ENCODE measurements around the gene NLRC3.
A peak's percentile ranks its signal among the peaks of the same experiment; 100 is the strongest.
"Not testable (repeated sequence)": the region's sequence is repeated elsewhere in the genome, so short reads cannot be mapped to it uniquely, and the experiment has no call there.

The NLRC3 gene

GRCh38 chr16:3577302-3577752, at the start of gene NLRC3:
Gene NLRC3 (minus strand): TSS chr16:3577403. CDS start chr16:3565036, 12,367 bp downstream.
- DNase-seq: no peak
- TF ChIP-seq GATA1 (IDR thresholded peaks at IDR 0.05; ENCODE audit: low read depth, low read length) (no peak), POLR2A (IDR thresholded peaks at IDR 0.05; ENCODE audit: low read length) (no peak)

GRCh38 chr16:3625911-3626732, 48.9 kb upstream of the NLRC3 start:
- TF ChIP-seq POLR2A (IDR thresholded peaks at IDR 0.05; ENCODE audit: low read length): no peak
- TF ChIP-seq GATA1 (IDR thresholded peaks at IDR 0.05; ENCODE audit: low read depth, low read length): no peak
- DNase-seq: peak in 1 of 2 experiments; percentile 16

GRCh38 chr16:3625331-3625730, 48.1 kb upstream of the NLRC3 start:
- DNase-seq: no peak
- no peak for TF ChIP-seq GATA1 (IDR thresholded peaks at IDR 0.05; ENCODE audit: low read depth, low read length)

- TF ChIP-seq GATA1 (IDR thresholded peaks at IDR 0.05; ENCODE audit: low read depth, low read length) (no peak), POLR2A (IDR thresholded peaks at IDR 0.05; ENCODE audit: low read length) (no peak)
- DNase-seq: no peak
These were observed 46.4 kb upstream of the NLRC3 start for GRCh38 chr16:3623642-3624041.

- DNase-seq: no peak
- TF ChIP-seq POLR2A (IDR thresholded peaks at IDR 0.05; ENCODE audit: low read length) (no peak), GATA1 (IDR thresholded peaks at IDR 0.05; ENCODE audit: low read depth, low read length) (no peak)
These were observed 41.6 kb upstream of the NLRC3 start for GRCh38 chr16:3618769-3619141.

- TF ChIP-seq GATA1 (IDR thresholded peaks at IDR 0.05; ENCODE audit: low read depth, low read length) (no peak), POLR2A (IDR thresholded peaks at IDR 0.05; ENCODE audit: low read length) (no peak)
- no peak for DNase-seq
These were observed 35.6 kb upstream of the NLRC3 start for GRCh38 chr16:3612510-3613466.

- TF ChIP-seq POLR2A (IDR thresholded peaks at IDR 0.05; ENCODE audit: low read length) (peak; percentile 85), GATA1 (IDR thresholded peaks at IDR 0.05; ENCODE audit: low read depth, low read length) (no peak)
- DNase-seq: peak; percentile 95 to 98
These were observed 34.2 kb upstream of the NLRC3 start, which contains the start of gene SLX4 for GRCh38 chr16:3611146-3611975. Gene SLX4 (minus strand): TSS chr16:3611606. CDS start chr16:3608964, 2,642 bp downstream.

- peak; percentile 31 to 56 for DNase-seq
- TF ChIP-seq GATA1 (IDR thresholded peaks at IDR 0.05; ENCODE audit: low read depth, low read length) (no peak), POLR2A (IDR thresholded peaks at IDR 0.05; ENCODE audit: low read length) (no peak)
These were observed 33.5 kb upstream of the NLRC3 start for GRCh38 chr16:3610698-3611145.

GRCh38 chr16:3609895-3610697, 32.9 kb upstream of the NLRC3 start:
- no peak for DNase-seq
- no peak for TF ChIP-seq POLR2A (IDR thresholded peaks at IDR 0.05; ENCODE audit: low read length)
- no peak for TF ChIP-seq GATA1 (IDR thresholded peaks at IDR 0.05; ENCODE audit: low read depth, low read length)

GRCh38 chr16:3608976-3609375, 31.8 kb upstream of the NLRC3 start:
- not testable (repeated sequence) for DNase-seq

- TF ChIP-seq POLR2A (IDR thresholded peaks at IDR 0.05; ENCODE audit: low read length) (no peak), GATA1 (IDR thresholded peaks at IDR 0.05; ENCODE audit: low read depth, low read length) (no peak)
- DNase-seq: no peak
These were observed 30.9 kb upstream of the NLRC3 start for GRCh38 chr16:3608069-3608468.

- no peak for TF ChIP-seq GATA1 (IDR thresholded peaks at IDR 0.05; ENCODE audit: low read depth, low read length)
- TF ChIP-seq POLR2A (IDR thresholded peaks at IDR 0.05; ENCODE audit: low read length): no peak
- DNase-seq: no peak
These were observed 30.4 kb upstream of the NLRC3 start for GRCh38 chr16:3607634-3608033.

- TF ChIP-seq POLR2A (IDR thresholded peaks at IDR 0.05; ENCODE audit: low read length) (no peak), GATA1 (IDR thresholded peaks at IDR 0.05; ENCODE audit: low read depth, low read length) (no peak)
- DNase-seq: no peak
These were observed 30.0 kb upstream of the NLRC3 start for GRCh38 chr16:3607161-3607560.

Measured in erythroblast (primary cell).